H1 (cell line): Measurements from ENCODE around the gene METTL18. TPM values are rescaled to one million over a fixed set of nuclear protein-coding genes. Genes with fewer than 3 reads are reported as not detected.

Experiments used
- CTCF ChIA-PET: fragments of 300-600 bp; sonication (Branson Sonifier 250); formaldehyde crosslinking; loops from one replicate; lab custom pipeline; 2021; ENCODE audit not compliant: partially characterized antibody; lab: Charles Lee
- POLR2A ChIA-PET: fragments of 300-600 bp; sonication (Branson Sonifier 250); formaldehyde crosslinking; loops from one replicate; lab custom pipeline; 2021; ENCODE audit warnings: inconsistent platforms; ENCODE audit not compliant: partially characterized antibody; lab: Charles Lee
- DNase-seq, 2 experiments: peaks; one replicate each; pipeline versions ENCODE4 v3.0.0 to v3.0.0-alpha.2; 2010 to 2022; ENCODE audit warnings: low spot score in 2 of 2, low read depth in 1 of 2, mixed read lengths in 1 of 2
- FAIRE-seq: peaks from 2 replicates; lab custom pipeline; 2011; peaks lifted over from hg19 to GRCh38; lab: Jason Lieb, UNC
- H2AFZ ChIP-seq: 2 replicates; pipeline ENCODE4 v1.8.1; 2012; ENCODE audit warnings: low read length, inconsistent platforms
- H2AK5ac ChIP-seq: 2 replicates; pipeline ENCODE4 v1.6.1; 2013; ENCODE audit warnings: low read depth, low read length
- H2BK120ac ChIP-seq: replicated peaks from 2 replicates; pipeline ENCODE3; 2013; ENCODE audit warnings: low read depth, low read length, inconsistent platforms
- H2BK12ac ChIP-seq: 2 replicates; pipeline ENCODE4 v1.6.1; 2013; ENCODE audit warnings: low read depth, low read length
- H2BK15ac ChIP-seq: 2 replicates; pipeline ENCODE4 v1.6.1; 2013; ENCODE audit warnings: low read length
- H2BK20ac ChIP-seq: 2 replicates; pipeline ENCODE4 v1.6.1; 2013; ENCODE audit warnings: low read length
- H2BK5ac ChIP-seq: 2 replicates; pipeline ENCODE4 v1.6.1; 2013; ENCODE audit warnings: low read depth, low read length
- H3K14ac ChIP-seq: 2 replicates; pipeline ENCODE4 v1.6.1; 2013; ENCODE audit warnings: inconsistent platforms; ENCODE audit not compliant: insufficient read length
- H3K18ac ChIP-seq: 2 replicates; pipeline ENCODE4 v1.6.1; 2013; ENCODE audit warnings: low read length; ENCODE audit errors: extremely low read depth
- H3K23ac ChIP-seq: 2 replicates; pipeline ENCODE4 v1.6.1; 2013; ENCODE audit warnings: inconsistent platforms; ENCODE audit not compliant: insufficient read length
- H3K23me2 ChIP-seq: 2 replicates; pipeline ENCODE4 v1.6.1; 2013; ENCODE audit warnings: low read depth, low read length
- H3K27ac ChIP-seq: 2 replicates; pipeline ENCODE4 v1.6.1; 2011; ENCODE audit warnings: low read depth, low read length, inconsistent platforms
- H3K27me3 ChIP-seq, 4 experiments: replicated peaks in 1 of 4; 1 replicate in 1 of 4; 2 replicates in 3 of 4; pipeline versions ENCODE4 v1.6.1 to v1.8.1; 2011 to 2013; ENCODE audit warnings: low read length in 3 of 4, mild to moderate bottlenecking in 3 of 4, inconsistent platforms in 2 of 4, mixed read lengths in 2 of 4, moderate library complexity in 1 of 4; ENCODE audit not compliant: control insufficient read depth in 3 of 4, insufficient read depth in 3 of 4; ENCODE audit errors: extremely low read depth in 1 of 4
- H3K36me3 ChIP-seq, 4 experiments: 2 replicates each; pipeline versions ENCODE4 v1.6.1 to v1.8.1; 2011 to 2013; ENCODE audit warnings: mild to moderate bottlenecking in 4 of 4, low read length in 3 of 4, moderate library complexity in 2 of 4, control low read depth in 1 of 4, inconsistent platforms in 1 of 4; ENCODE audit not compliant: insufficient read depth in 4 of 4, control insufficient read depth in 2 of 4
- H3K4ac ChIP-seq: replicated peaks from 2 replicates; pipeline ENCODE3; 2013; ENCODE audit warnings: low read length, low read depth, mixed read lengths, inconsistent platforms; ENCODE audit not compliant: insufficient read length
- H3K4me1 ChIP-seq, 4 experiments: replicated peaks in 1 of 4; 1 replicate in 1 of 4; 2 replicates in 3 of 4; pipeline versions ENCODE4 v1.6.1 to v1.8.1; 2011 to 2013; ENCODE audit warnings: low read length in 3 of 4, inconsistent platforms in 2 of 4, mixed read lengths in 1 of 4; ENCODE audit not compliant: insufficient read depth in 4 of 4, control insufficient read depth in 3 of 4
- H3K4me2 ChIP-seq, 2 experiments: 2 replicates each; pipeline versions ENCODE4 v1.6.1 to v1.8.1; 2011 to 2013; ENCODE audit warnings: low read depth in 2 of 2, low read length in 2 of 2, control low read depth in 1 of 2, inconsistent platforms in 1 of 2, mild to moderate bottlenecking in 1 of 2; ENCODE audit not compliant: insufficient read depth in 1 of 2
- H3K4me3 ChIP-seq, 4 experiments: fragments of 200-600, 300-600 bp in 1 of 4; sonication (generic), shearing (Covaris generic), sonication (Bioruptor Twin) in 1 of 4; 2 replicates each; pipeline versions ENCODE4 v1.5.1 to v1.8.1; 2011 to 2016; ENCODE audit warnings: low read length in 4 of 4, low read depth in 3 of 4, control low read depth in 2 of 4, inconsistent platforms in 2 of 4, mild to moderate bottlenecking in 2 of 4, mixed read lengths in 1 of 4, moderate library complexity in 1 of 4; ENCODE audit not compliant: insufficient read depth in 2 of 4; ENCODE audit errors: extremely low read depth in 1 of 4
- H3K56ac ChIP-seq: replicated peaks from 2 replicates; pipeline ENCODE3; 2013; ENCODE audit warnings: low read depth, mild to moderate bottlenecking, mixed read lengths, low read length, inconsistent platforms; ENCODE audit not compliant: insufficient read length
- H3K79me1 ChIP-seq: 2 replicates; pipeline ENCODE4 v1.6.1; 2013; ENCODE audit warnings: low read depth, low read length, control low read depth
- H3K79me2 ChIP-seq, 2 experiments: 2 replicates each; pipeline versions ENCODE4 v1.6.1 to v1.8.1; 2012 to 2013; ENCODE audit warnings: low read length in 2 of 2, mild to moderate bottlenecking in 2 of 2, inconsistent platforms in 1 of 2; ENCODE audit not compliant: insufficient read depth in 2 of 2, control insufficient read depth in 1 of 2
- H3K9ac ChIP-seq, 4 experiments: replicated peaks in 1 of 4; 1 replicate in 1 of 4; 2 replicates in 3 of 4; pipeline versions ENCODE4 v1.6.1 to v1.8.1; 2011 to 2013; ENCODE audit warnings: low read depth in 3 of 4, low read length in 3 of 4, control low read depth in 2 of 4, mild to moderate bottlenecking in 2 of 4, moderate library complexity in 2 of 4, inconsistent platforms in 1 of 4; ENCODE audit errors: extremely low read depth in 1 of 4
- H3K9me3 ChIP-seq, 2 experiments: 2 replicates each; pipeline versions ENCODE4 v1.6.1 to v1.8.1; 2012 to 2013; ENCODE audit warnings: mild to moderate bottlenecking in 2 of 2, moderate library complexity in 2 of 2, control low read depth in 1 of 2, inconsistent platforms in 1 of 2, low read depth in 1 of 2, low read length in 1 of 2, mixed read lengths in 1 of 2; ENCODE audit not compliant: insufficient read depth in 2 of 2
- H4K20me1 ChIP-seq, 2 experiments: replicated peaks in 1 of 2; 2 replicates each; pipeline versions ENCODE3 to v1.8.1; 2011 to 2013; ENCODE audit warnings: inconsistent platforms in 2 of 2, low read length in 2 of 2, mild to moderate bottlenecking in 1 of 2; ENCODE audit not compliant: insufficient read depth in 2 of 2, control insufficient read depth in 1 of 2
- H4K5ac ChIP-seq: 2 replicates; pipeline ENCODE4 v1.6.1; 2013; ENCODE audit warnings: low read length, low read depth, mixed read lengths, inconsistent platforms; ENCODE audit not compliant: insufficient read length
- H4K8ac ChIP-seq: 2 replicates; pipeline ENCODE4 v1.8.0; 2013; ENCODE audit warnings: mild to moderate bottlenecking, moderate library complexity, low read length, inconsistent platforms; ENCODE audit not compliant: insufficient read depth; ENCODE audit errors: extremely low read depth
- H4K91ac ChIP-seq: replicated peaks from 2 replicates; pipeline ENCODE3; 2013; ENCODE audit warnings: low read length, mixed read lengths, inconsistent platforms; ENCODE audit not compliant: insufficient read length
- CEBPB ChIP-seq: IDR thresholded peaks from 2 replicates; pipeline ENCODE4 v1.6.1; 2012; ENCODE audit warnings: low read depth, low read length
- JUN ChIP-seq: IDR thresholded peaks from 2 replicates; pipeline ENCODE4 v1.6.1; 2011; ENCODE audit warnings: low read depth, mild to moderate bottlenecking, improper control_type of control experiment, low read length
- RXRA ChIP-seq: IDR thresholded peaks from 2 replicates; pipeline ENCODE4 v1.6.1; 2011; ENCODE audit warnings: low read depth, mild to moderate bottlenecking, low read length, moderate library complexity; ENCODE audit not compliant: insufficient read depth
- WGBS, 2 experiments: shearing (Covaris generic) in 1 of 2; methylation state at CpG; one replicate each; pipeline versions ENCODE4 v1.1.6 to v1.1.7; 2013 to 2015; ENCODE audit warnings: low lambda C conversion rate in 2 of 2, mixed read lengths in 2 of 2, inconsistent platforms in 1 of 2, low coverage in 1 of 2, missing lambda C conversion rate in 1 of 2; ENCODE audit not compliant: insufficient replicate concordance in 2 of 2, insufficient coverage in 1 of 2, insufficient read length in 1 of 2; ENCODE audit errors: extremely low coverage in 1 of 2, missing lambda C conversion rate in 1 of 2; 5-methylcytosine and 5-hydroxymethylcytosine counted together
- polyA plus RNA-seq, 7 experiments: library from polyadenylated mRNA; depleted of rRNA in 3 of 7; stranded (reverse) in 5 of 7; unstranded in 2 of 7; fragments of >200 nt in 5 of 7; fragments of 200-250 nt in 2 of 7; gene quantifications; 1 replicate in 5 of 7; 2 replicates in 1 of 7; 4 replicates in 1 of 7; pipeline versions ENCODE4 v1.2.1 to v1.2.3, GENCODE V29; 2011 to 2013; ENCODE audit warnings: missing spikeins in 2 of 7, mixed read lengths in 2 of 7
- total RNA-seq: library from RNA; stranded (reverse); fragmentation: NEBNext Ultra II Directional; extraction: Animal tissue kit (Norgen Biotek cat#: 25700); gene quantifications from 2 replicates; pipeline ENCODE4 v1.2.1, GENCODE V29; 2021
- TF ChIP-seq, protein P1 (sequence below): IDR thresholded peaks from 2 replicates; pipeline ENCODE4 v1.6.1; 2012; ENCODE audit warnings: inconsistent platforms

The METTL18 gene
- total and polyA plus RNA-seq, 2 of the 8 experiments (the other 6 are each of a cell fraction or from before 2014, with no cell fraction given), result 1.4 to 7.6 TPM

DNA sequence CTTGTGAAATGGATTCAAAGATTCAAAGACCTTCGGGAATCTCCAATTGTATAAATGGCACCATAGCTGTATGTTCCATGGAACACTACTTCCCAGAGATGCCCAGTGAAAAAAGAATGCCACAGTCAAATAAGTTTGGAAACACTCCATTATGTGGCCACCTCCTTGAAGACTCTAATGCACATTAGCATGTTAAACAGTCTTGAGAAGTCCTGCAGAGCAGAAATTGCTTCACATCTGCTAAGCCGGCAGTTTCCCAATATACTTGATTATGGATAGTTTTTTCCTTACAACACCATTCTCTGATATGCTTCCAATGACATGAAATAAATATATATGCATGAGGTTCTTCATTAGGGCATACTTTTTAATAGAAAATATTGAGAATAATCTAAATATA lies 48.2 kb downstream of the METTL18 start:
- TF ChIP-seq RXRA, result no peak
- TF ChIP-seq CEBPB, result peak; percentile 53; the same call in 1 of the 2 replicates
- TF ChIP-seq, protein P1, sequence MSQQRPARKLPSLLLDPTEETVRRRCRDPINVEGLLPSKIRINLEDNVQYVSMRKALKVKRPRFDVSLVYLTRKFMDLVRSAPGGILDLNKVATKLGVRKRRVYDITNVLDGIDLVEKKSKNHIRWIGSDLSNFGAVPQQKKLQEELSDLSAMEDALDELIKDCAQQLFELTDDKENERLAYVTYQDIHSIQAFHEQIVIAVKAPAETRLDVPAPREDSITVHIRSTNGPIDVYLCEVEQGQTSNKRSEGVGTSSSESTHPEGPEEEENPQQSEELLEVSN, result no peak
- TF ChIP-seq JUN, result no peak
- 90% methylated on average over 2 of the region's 2 CpGs; no CpG with 5 or more reads in 1 of the 2 experiments for WGBS, 2 experiments

More for the DNA sequence above, 48.2 kb downstream of the METTL18 start:
- DNase-seq (no peak), FAIRE-seq (no peak)
- Histone ChIP-seq H3K27me3 (no peaks in the 10 kb centered on the region), H3K14ac (no peak overlapping the region), H2BK120ac (no peak overlapping the region), H2BK12ac (no peak overlapping the region), H3K36me3 (no peaks in the 10 kb centered on the region), H2BK20ac (no peak overlapping the region), H3K23ac (no peak overlapping the region), H3K4me2 (no peak overlapping the region), H3K27ac (no peak overlapping the region), H3K4me1 (peaks cover 0 to 6% (median 0%) of the 10 kb centered on the region in 4 experiments; a peak in 1 of 7 replicates), H3K4ac (no peak overlapping the region), H3K23me2 (no peaks in the 10 kb centered on the region), H2AK5ac (no peak overlapping the region), H3K9ac (no peak overlapping the region), H3K79me2 (no peaks in the 10 kb centered on the region), H2AFZ (no peak overlapping the region), H3K56ac (no peak overlapping the region), H4K5ac (no peak overlapping the region), H4K20me1 (no peaks in the 10 kb centered on the region), H3K9me3 (no peaks in the 10 kb centered on the region), H2BK5ac (no peak overlapping the region), H2BK15ac (no peak overlapping the region), H4K91ac (no peak overlapping the region), H3K18ac (no peak overlapping the region), H3K79me1 (no peaks in the 10 kb centered on the region), H3K4me3 (no peak overlapping the region), H4K8ac (no peak overlapping the region)
- ChIA-PET POLR2A (no interaction called here), CTCF (no interaction called here)
